Measurements from ENCODE around the gene PLEKHG3.

The PLEKHG3 gene

DNA sequence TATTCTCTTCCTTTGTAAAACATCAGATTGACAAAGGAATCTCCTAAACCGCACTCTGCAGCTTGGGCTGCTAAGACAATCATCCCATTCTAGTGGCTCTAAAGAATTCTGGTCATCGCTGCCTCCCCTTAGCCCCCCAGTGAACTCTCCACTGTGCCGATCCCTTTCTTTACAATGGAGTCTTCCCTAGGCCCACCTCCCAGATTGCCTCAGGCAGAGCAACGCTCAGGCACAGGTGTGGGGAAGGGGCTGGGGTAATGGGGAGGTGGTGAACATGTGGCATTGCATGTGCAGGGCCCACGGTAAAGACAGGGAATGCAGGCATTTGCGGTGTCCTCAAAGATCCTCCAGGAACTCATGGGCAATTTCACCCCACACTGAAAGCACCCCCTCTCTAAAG is 86.3 kb downstream of the PLEKHG3 start:
- no peak for DNase-seq

DNA sequence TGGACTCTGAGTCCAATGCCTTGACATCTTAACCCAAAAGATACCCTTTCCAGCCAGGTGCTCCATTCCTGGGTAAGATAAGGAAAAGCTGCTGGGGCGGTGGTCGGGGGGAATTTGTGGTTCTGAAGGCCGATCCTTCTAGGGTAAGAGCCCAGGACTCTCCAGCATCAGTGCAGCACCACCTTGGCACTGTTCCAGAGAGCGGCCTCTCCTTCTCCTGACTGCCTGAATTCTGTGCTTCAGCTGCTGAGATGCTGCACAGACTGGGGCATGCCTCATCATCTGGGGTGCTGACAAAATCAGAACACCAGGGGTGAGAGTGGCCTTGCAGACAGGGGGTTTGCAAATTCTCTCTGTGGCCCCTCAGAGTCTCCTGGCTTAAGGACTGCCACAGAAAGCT is 88.0 kb downstream of the PLEKHG3 start:
- DNase-seq: no peak

DNA sequence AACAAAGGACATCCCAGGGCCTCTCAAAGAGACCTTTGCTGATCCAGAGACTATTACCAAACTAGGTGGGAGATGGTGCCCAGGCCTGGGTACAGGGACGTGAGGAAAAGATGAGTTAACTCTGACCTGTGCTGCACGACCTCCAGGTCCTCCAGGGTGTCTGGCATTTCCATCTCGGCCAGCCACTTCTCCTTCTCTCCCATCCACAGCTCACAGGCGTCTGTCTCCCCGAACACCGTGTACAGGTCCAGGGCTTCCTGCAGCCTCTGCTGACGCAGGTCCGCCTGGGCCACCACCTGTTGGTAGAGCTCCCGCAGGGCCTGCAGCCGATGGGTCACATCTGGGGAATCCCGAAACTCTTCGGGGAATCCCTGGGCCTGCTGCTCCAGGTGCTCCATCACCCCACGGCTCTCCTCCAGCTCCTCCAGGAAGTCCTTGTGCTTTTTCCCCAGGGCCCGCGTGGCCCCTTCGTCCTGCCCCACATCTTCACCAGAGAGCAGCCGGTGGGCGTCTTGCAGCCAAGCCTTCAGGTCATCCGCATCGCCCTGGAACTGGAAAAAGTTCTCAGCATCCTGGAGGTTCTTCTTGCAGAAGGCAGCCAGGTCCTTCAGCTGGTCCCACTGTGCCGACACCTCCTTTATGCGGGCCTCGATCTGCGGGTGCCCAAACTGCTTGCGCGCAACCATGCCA is 88.8 kb downstream of the PLEKHG3 start:
- DNase-seq: no peak

DNA sequence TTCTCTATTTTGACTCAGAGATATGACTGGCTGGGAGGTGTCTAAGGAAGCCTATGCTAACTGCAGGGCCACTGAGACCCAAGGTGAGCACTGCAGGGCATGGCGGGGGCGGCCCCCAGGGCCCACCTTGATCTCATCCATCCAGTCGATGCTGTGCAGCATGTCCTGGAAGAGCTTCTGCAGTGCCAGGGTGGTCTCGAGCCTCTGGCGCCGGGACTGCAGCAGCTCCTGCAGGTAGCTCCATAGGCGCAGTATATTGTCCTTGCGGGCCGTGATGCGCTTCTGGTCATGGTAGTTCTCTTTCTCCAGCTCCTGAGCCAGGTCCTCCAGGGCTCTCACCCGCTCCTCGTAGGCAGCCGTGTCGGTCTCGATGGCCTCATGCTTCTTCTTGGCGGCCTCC is 91.0 kb downstream of the PLEKHG3 start:
- DNase-seq: no peak

DNA sequence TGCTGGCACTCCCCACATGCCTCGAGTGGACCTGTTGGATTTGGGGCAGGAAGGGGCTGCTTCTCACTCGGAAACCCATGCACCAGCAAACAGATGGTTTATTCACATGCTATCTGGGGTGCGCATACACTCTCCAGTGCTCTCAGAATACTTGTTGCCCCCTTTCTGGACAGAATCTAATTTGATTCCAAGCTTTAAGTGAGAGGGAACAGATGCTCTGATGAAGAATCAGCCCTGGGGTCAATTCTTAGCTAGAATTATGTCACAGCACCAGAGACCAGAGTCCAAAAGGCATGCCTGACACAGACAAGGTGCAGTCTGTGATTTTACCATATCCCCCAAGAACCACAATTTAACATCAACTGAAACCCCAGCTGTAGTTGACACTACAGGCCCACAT is 91.7 kb downstream of the PLEKHG3 start:
- no peak for DNase-seq

DNA sequence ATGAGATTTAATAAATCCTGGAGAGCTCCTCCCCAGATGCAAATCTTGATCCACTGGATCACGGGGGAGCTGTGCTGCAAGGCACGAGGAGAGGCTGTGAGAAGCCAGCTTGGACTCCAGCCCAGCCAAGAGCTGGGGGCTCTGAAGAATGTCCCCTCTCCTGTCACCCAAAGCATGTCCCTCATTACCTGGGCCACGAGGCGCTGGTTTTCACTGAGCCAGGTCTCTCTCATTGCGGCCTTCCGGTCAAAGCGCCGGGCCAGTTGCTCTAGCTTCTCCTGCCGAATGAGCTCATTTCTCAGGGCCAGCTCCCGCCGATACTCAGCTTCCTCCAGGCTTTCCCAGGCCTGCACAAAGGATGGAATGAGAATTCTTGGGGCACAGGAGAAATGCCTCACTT is 92.1 kb downstream of the PLEKHG3 start:
- DNase-seq: no peak

DNA sequence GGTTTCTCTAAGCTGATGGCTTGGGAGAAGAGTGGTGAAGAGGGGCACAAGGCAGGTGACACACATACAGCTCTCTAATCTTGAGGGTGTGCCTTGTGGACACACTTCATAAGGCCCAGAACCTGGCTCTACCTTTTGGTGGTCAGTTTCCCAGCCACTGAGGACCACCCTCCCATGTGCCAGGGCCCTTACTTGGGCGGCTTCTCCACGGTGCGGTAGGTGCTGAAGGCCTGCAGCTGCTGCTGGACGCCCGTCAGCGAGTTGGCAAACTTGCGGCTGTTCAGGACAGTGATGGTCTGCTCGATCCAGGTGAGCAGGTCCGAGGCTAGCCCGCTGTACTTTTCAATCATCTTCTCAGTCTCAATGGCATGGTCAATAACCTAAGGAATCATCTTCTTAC is 95.3 kb downstream of the PLEKHG3 start:
- DNase-seq: no peak
